Heart left ventricle (tissue), 13 donors: Measurements from ENCODE around the gene ATMIN.

Experiments
- POLR2A ChIP-seq, 2 donors: fragments of 450-650 bp; IDR thresholded peaks; one replicate each; pipeline ENCODE4 v1.6.1; 2017; ENCODE audit warnings: antibody characterized with exemption in 2 of 2, mild to moderate bottlenecking in 2 of 2, moderate library complexity in 2 of 2
- TF ChIP-seq, protein P1 (sequence below), 12 donors: fragments of 200-600 bp; sonication (generic) in 4 of 12; IDR thresholded peaks; one replicate each; pipeline versions ENCODE4 v1.5.0 to v1.8.0; 2018 to 2022; ENCODE audit warnings: antibody characterized with exemption in 12 of 12, mild to moderate bottlenecking in 5 of 12
- donor health status: ischemic (EF 13 %, LVEDD 7.1; RV severe dilation, severe dysfunction).
- donor health status: DM: no; HTN: yes; CAD: no.
- donor health status: DM: no; HTN: no; CAD: no.
- donor health status: ischemic (EF 25% LVEDD 6.9; RV normal size, moderate dysfunction).
- donor health status: ischemic (EF 25% LVEDD 5.7; RV mildly dilated, moderate dysfunction).
- donor health status: ischemic (EF 35%, LVEDD 5.7; RV mildly dilated, moderate dysfunction).
- donor health status: nonischemic (EF 11% LVEDD 7.7; RV severe dilation, severe dysfunction).
- donor health status: DM: yes; HTN: yes; CAD: no.
- donor health status: PGD.
- donor health status: ischemic (EF 29% LVEDD 5.4; RV normal size, mild dysfunction).
- donor health status: nonischemic (EF 23%, LVEDD 6.1; RV moderate dilation, normal function).

DNA sequence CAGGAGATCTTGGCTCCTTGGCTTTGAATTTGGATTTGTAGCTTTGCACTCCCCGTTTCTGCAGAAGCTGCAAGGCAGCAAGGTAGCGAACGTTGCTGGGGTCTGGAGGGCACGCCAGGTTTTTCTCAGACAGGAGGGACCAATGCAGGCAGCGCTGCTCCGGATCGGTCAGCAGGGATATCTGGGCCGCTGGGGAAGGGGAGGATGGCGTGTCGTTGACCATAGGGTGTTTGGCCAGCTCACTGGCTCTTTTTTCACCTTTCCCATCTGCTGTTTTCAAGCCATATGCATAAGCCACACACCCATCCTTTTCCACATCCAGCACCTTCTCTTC lies 25.6 kb downstream of the ATMIN start:
- TF ChIP-seq, protein P1, sequence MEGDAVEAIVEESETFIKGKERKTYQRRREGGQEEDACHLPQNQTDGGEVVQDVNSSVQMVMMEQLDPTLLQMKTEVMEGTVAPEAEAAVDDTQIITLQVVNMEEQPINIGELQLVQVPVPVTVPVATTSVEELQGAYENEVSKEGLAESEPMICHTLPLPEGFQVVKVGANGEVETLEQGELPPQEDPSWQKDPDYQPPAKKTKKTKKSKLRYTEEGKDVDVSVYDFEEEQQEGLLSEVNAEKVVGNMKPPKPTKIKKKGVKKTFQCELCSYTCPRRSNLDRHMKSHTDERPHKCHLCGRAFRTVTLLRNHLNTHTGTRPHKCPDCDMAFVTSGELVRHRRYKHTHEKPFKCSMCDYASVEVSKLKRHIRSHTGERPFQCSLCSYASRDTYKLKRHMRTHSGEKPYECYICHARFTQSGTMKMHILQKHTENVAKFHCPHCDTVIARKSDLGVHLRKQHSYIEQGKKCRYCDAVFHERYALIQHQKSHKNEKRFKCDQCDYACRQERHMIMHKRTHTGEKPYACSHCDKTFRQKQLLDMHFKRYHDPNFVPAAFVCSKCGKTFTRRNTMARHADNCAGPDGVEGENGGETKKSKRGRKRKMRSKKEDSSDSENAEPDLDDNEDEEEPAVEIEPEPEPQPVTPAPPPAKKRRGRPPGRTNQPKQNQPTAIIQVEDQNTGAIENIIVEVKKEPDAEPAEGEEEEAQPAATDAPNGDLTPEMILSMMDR (IDR thresholded peaks at IDR 0.05): no peak
- no peak for TF ChIP-seq POLR2A (IDR thresholded peaks at IDR 0.05)
